Esophagus squamous epithelium (tissue), 4 donors: ENCODE measurements around the gene PTPRM.

Experiments used
- CTCF ChIP-seq, 6 experiments: fragments of 450-650 bp in 4 of 6; fragments of 200-600 bp in 2 of 6; sonication (generic) in 2 of 6; IDR thresholded peaks; one replicate each; pipeline ENCODE4 v1.5.1; 2016 to 2019; ENCODE audit warnings: antibody characterized with exemption in 6 of 6, mild to moderate bottlenecking in 4 of 6, moderate library complexity in 4 of 6
- POLR2A ChIP-seq, 4 donors: fragments of 450-650 bp; IDR thresholded peaks; one replicate each; pipeline ENCODE4 v1.6.1; 2017; ENCODE audit warnings: antibody characterized with exemption in 4 of 4, mild to moderate bottlenecking in 4 of 4, moderate library complexity in 3 of 4

GRCh38 chr18:7548221-7548620 is 18.9 kb upstream of the PTPRM start:
- TF ChIP-seq CTCF (IDR thresholded peaks at IDR 0.05) = no peak
- no peak for TF ChIP-seq POLR2A (IDR thresholded peaks at IDR 0.05)
